Measurements from ENCODE around the gene TP53I11.

TP53I11 gene

GRCh38 chr11:44889266-44889665 is 61.4 kb downstream of the TP53I11 start:
- Histone ChIP-seq H3K4me2 (ENCODE audit: low read depth, low read length, poor library complexity, severe bottlenecking) (no peak overlapping the region), H4K20me1 (ENCODE audit: low read depth, low read length) (no peaks in the 10 kb centered on the region), H3K79me2 (ENCODE audit: insufficient read depth, low read length) (no peaks in the 10 kb centered on the region), H3K4me3 (ENCODE audit: insufficient read depth, low read length, poor library complexity, severe bottlenecking) (no peak overlapping the region), H3K9me2 (replicated peaks; ENCODE audit: insufficient read depth, low read length) (no peaks in the 10 kb centered on the region), H3K36me3 (ENCODE audit: low read length) (no peaks in the 10 kb centered on the region), H3K9me3 (ENCODE audit: insufficient read depth, low read length) (no peaks in the 10 kb centered on the region), H2AFZ (ENCODE audit: low read depth, low read length, severe bottlenecking) (no peak overlapping the region), H3K27ac (ENCODE audit: low read depth, low read length) (no peak overlapping the region), H3K9ac (ENCODE audit: low read length) (no peak overlapping the region), H3F3A (ENCODE audit: insufficient read depth) (no peaks in the 10 kb centered on the region), H3K27me3 (ENCODE audit: low read length) (no peaks in the 10 kb centered on the region)
- TF ChIP-seq EZH2phosphoT487 (conservative IDR thresholded peaks at IDR 0.05; ENCODE audit: low read length) = no peak
- TF ChIP-seq CTCF (IDR thresholded peaks at IDR 0.05; ENCODE audit: insufficient read depth, low read length, poor library complexity, severe bottlenecking) = no peak

- no peak overlapping the region for H2AFZ ChIP-seq (ENCODE audit: low read depth, low read length, severe bottlenecking)
- H3F3A ChIP-seq (ENCODE audit: insufficient read depth) = no peaks in the 10 kb centered on the region
- H3K9me3 ChIP-seq (ENCODE audit: insufficient read depth, low read length) = no peaks in the 10 kb centered on the region
- H3K9ac ChIP-seq (ENCODE audit: low read length) = no peak overlapping the region
- no peak overlapping the region for H3K27ac ChIP-seq (ENCODE audit: low read depth, low read length)
- no peaks in the 10 kb centered on the region for H3K27me3 ChIP-seq (ENCODE audit: low read length)
- H3K36me3 ChIP-seq (ENCODE audit: low read length) = no peaks in the 10 kb centered on the region
- no peaks in the 10 kb centered on the region for H3K9me2 ChIP-seq (replicated peaks; ENCODE audit: insufficient read depth, low read length)
- TF ChIP-seq CTCF (IDR thresholded peaks at IDR 0.05; ENCODE audit: insufficient read depth, low read length, poor library complexity, severe bottlenecking) (no peak), EZH2phosphoT487 (conservative IDR thresholded peaks at IDR 0.05; ENCODE audit: low read length) (no peak)
- H3K79me2 ChIP-seq (ENCODE audit: insufficient read depth, low read length) = no peaks in the 10 kb centered on the region
- no peak overlapping the region for H3K4me3 ChIP-seq (ENCODE audit: insufficient read depth, low read length, poor library complexity, severe bottlenecking)
- no peaks in the 10 kb centered on the region for H4K20me1 ChIP-seq (ENCODE audit: low read depth, low read length)
- no peak overlapping the region for H3K4me2 ChIP-seq (ENCODE audit: low read depth, low read length, poor library complexity, severe bottlenecking)
These were observed 63.0 kb downstream of the TP53I11 start for GRCh38 chr11:44887636-44888035.

GRCh38 chr11:44886790-44887140 is 63.9 kb downstream of the TP53I11 start:
- no peaks in the 10 kb centered on the region for H3K36me3 ChIP-seq (ENCODE audit: low read length)
- no peak overlapping the region for H3K4me3 ChIP-seq (ENCODE audit: insufficient read depth, low read length, poor library complexity, severe bottlenecking)
- H3K27me3 ChIP-seq (ENCODE audit: low read length) = no peaks in the 10 kb centered on the region
- no peaks in the 10 kb centered on the region for H3K9me3 ChIP-seq (ENCODE audit: insufficient read depth, low read length)
- no peaks in the 10 kb centered on the region for H3K79me2 ChIP-seq (ENCODE audit: insufficient read depth, low read length)
- no peaks in the 10 kb centered on the region for H3F3A ChIP-seq (ENCODE audit: insufficient read depth)
- no peak overlapping the region for H3K9ac ChIP-seq (ENCODE audit: low read length)
- no peaks in the 10 kb centered on the region for H3K9me2 ChIP-seq (replicated peaks; ENCODE audit: insufficient read depth, low read length)
- no peak overlapping the region for H3K27ac ChIP-seq (ENCODE audit: low read depth, low read length)
- no peak overlapping the region for H3K4me2 ChIP-seq (ENCODE audit: low read depth, low read length, poor library complexity, severe bottlenecking)
- no peaks in the 10 kb centered on the region for H4K20me1 ChIP-seq (ENCODE audit: low read depth, low read length)
- no peak overlapping the region for H2AFZ ChIP-seq (ENCODE audit: low read depth, low read length, severe bottlenecking)
- TF ChIP-seq CTCF (IDR thresholded peaks at IDR 0.05; ENCODE audit: insufficient read depth, low read length, poor library complexity, severe bottlenecking) (no peak), EZH2phosphoT487 (conservative IDR thresholded peaks at IDR 0.05; ENCODE audit: low read length) (no peak)
